Vagina (tissue), 2 donors: ENCODE data around the gene MUS81. TPM values are rescaled to one million over a fixed set of nuclear protein-coding genes. Genes with fewer than 3 reads are reported as not detected.

Experiments
- DNase-seq, 2 donors: peaks; one replicate each; pipeline ENCODE4 v3.0.0-alpha.2; 2017; ENCODE audit errors: extremely low spot score in 2 of 2
- H3K27ac ChIP-seq: fragments of 200-600 bp; sonication (generic); one replicate; pipeline ENCODE4 v1.5.1; 2019
- H3K27me3 ChIP-seq: fragments of 200-600 bp; sonication (generic); one replicate; pipeline ENCODE4 v1.5.1; 2019
- H3K36me3 ChIP-seq, 2 donors: fragments of 200-600 bp; sonication (generic); one replicate each; pipeline ENCODE4 v1.5.1; 2017 to 2019
- H3K4me1 ChIP-seq: fragments of 200-600 bp; sonication (generic); one replicate; pipeline ENCODE4 v1.5.1; 2019
- H3K4me3 ChIP-seq, 2 donors: fragments of 200-600 bp; sonication (generic); 1 replicate in 1 of 2; 2 replicates in 1 of 2; pipeline ENCODE4 v1.5.1; 2016 to 2019
- H3K9me3 ChIP-seq: fragments of 200-600 bp; sonication (generic); one replicate; pipeline ENCODE4 v1.5.1; 2019
- POLR2A ChIP-seq, 2 donors: fragments of 450-650 bp; IDR thresholded peaks; one replicate each; pipeline ENCODE4 v1.6.1; 2017; ENCODE audit warnings: antibody characterized with exemption in 2 of 2, mild to moderate bottlenecking in 2 of 2, moderate library complexity in 2 of 2
- POLR2AphosphoS5 ChIP-seq, 2 donors: sonication (generic); formaldehyde crosslinking; IDR thresholded peaks; one replicate each; pipeline ENCODE4 v1.9.0; 2017; ENCODE audit warnings: antibody characterized with exemption in 2 of 2, mild to moderate bottlenecking in 2 of 2, low read depth in 1 of 2; ENCODE audit not compliant: insufficient read depth in 1 of 2
- intact Hi-C: fragments of 100-400 bp; cut with DNase I; formaldehyde crosslinking; loops from one replicate; pipeline ENCODE4 v1.15.1; 2023
- total RNA-seq: library from RNA; depleted of rRNA; stranded (reverse); fragments of >200 nt; gene quantifications from one replicate; pipeline ENCODE4 v1.2.3, GENCODE V29; 2016
- TF ChIP-seq, protein P1 (sequence below), 3 experiments: fragments of 450-650 bp in 2 of 3; fragments of 200-600 bp in 1 of 3; sonication (generic) in 1 of 3; IDR thresholded peaks; one replicate each; pipeline ENCODE4 v1.5.1; 2017 to 2019; ENCODE audit warnings: antibody characterized with exemption in 3 of 3, mild to moderate bottlenecking in 2 of 3, moderate library complexity in 2 of 3

Gene MUS81
- total RNA-seq, 1 donor from 2014 or later, result 48.9 TPM

GRCh38 chr11:65849366-65849765, 10.9 kb upstream of the MUS81 start:
- peaks cover 0 to 30% of the 10 kb centered on the region in 2 donors for H3K36me3 ChIP-seq
- no peak for DNase-seq
- no peak overlapping the region for H3K27ac ChIP-seq
- intact Hi-C loops, result loop anchor here (10.0 kb wide), 1 partner anchor 1835 kb away; no protein-coding TSS in a partner anchor
- no peaks in the 10 kb centered on the region for H3K27me3 ChIP-seq
- H3K4me1 ChIP-seq, result no peaks in the 10 kb centered on the region
- H3K9me3 ChIP-seq, result no peaks in the 10 kb centered on the region
- H3K4me3 ChIP-seq, result no peak overlapping the region
- TF ChIP-seq POLR2AphosphoS5 (IDR thresholded peaks at IDR 0.05; ENCODE audit: insufficient read depth in 1 of 2, low read depth in 1 of 2) (no peak), POLR2A (IDR thresholded peaks at IDR 0.05) (no peak)
- TF ChIP-seq, protein P1, sequence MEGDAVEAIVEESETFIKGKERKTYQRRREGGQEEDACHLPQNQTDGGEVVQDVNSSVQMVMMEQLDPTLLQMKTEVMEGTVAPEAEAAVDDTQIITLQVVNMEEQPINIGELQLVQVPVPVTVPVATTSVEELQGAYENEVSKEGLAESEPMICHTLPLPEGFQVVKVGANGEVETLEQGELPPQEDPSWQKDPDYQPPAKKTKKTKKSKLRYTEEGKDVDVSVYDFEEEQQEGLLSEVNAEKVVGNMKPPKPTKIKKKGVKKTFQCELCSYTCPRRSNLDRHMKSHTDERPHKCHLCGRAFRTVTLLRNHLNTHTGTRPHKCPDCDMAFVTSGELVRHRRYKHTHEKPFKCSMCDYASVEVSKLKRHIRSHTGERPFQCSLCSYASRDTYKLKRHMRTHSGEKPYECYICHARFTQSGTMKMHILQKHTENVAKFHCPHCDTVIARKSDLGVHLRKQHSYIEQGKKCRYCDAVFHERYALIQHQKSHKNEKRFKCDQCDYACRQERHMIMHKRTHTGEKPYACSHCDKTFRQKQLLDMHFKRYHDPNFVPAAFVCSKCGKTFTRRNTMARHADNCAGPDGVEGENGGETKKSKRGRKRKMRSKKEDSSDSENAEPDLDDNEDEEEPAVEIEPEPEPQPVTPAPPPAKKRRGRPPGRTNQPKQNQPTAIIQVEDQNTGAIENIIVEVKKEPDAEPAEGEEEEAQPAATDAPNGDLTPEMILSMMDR (IDR thresholded peaks at IDR 0.05), result no peak

GRCh38 chr11:65849771-65850216, 10.4 kb upstream of the MUS81 start:
- H3K36me3 ChIP-seq, result peaks cover 0 to 34% of the 10 kb centered on the region in 2 donors
- DNase-seq, result no peak
- intact Hi-C loops, result loop anchor here (10.0 kb wide), 1 partner anchor 1835 kb away; no protein-coding TSS in a partner anchor
- no peak overlapping the region for H3K4me3 ChIP-seq
- no peaks in the 10 kb centered on the region for H3K9me3 ChIP-seq
- H3K27me3 ChIP-seq, result no peaks in the 10 kb centered on the region
- TF ChIP-seq, protein P1 (IDR thresholded peaks at IDR 0.05), result no peak
- TF ChIP-seq POLR2AphosphoS5 (IDR thresholded peaks at IDR 0.05; ENCODE audit: insufficient read depth in 1 of 2, low read depth in 1 of 2), result no peak
- TF ChIP-seq POLR2A (IDR thresholded peaks at IDR 0.05), result no peak
- no peak overlapping the region for H3K27ac ChIP-seq
- no peaks in the 10 kb centered on the region for H3K4me1 ChIP-seq

GRCh38 chr11:65850217-65851082, 9.8 kb upstream of the MUS81 start:
- no peak overlapping the region for H3K27ac ChIP-seq
- H3K36me3 ChIP-seq, result peaks cover 0 to 41% of the 10 kb centered on the region in 2 donors
- TF ChIP-seq POLR2AphosphoS5 (IDR thresholded peaks at IDR 0.05; ENCODE audit: insufficient read depth in 1 of 2, low read depth in 1 of 2) (no peak), POLR2A (IDR thresholded peaks at IDR 0.05) (no peak)
- TF ChIP-seq, protein P1 (IDR thresholded peaks at IDR 0.05), result no peak
- intact Hi-C loops, result no loop called here
- H3K27me3 ChIP-seq, result no peaks in the 10 kb centered on the region
- no peak overlapping the region for H3K4me3 ChIP-seq
- peaks cover 4% of the 10 kb centered on the region for H3K4me1 ChIP-seq
- no peaks in the 10 kb centered on the region for H3K9me3 ChIP-seq
- no peak for DNase-seq

GRCh38 chr11:65851083-65851579, 9.1 kb upstream of the MUS81 start:
- H3K4me1 ChIP-seq, result peaks cover 11% of the 10 kb centered on the region
- no peak overlapping the region for H3K27ac ChIP-seq
- no peak overlapping the region for H3K4me3 ChIP-seq
- TF ChIP-seq, protein P1 (IDR thresholded peaks at IDR 0.05), result peak in 1 of 3 experiments; percentile 8
- no peak for TF ChIP-seq POLR2AphosphoS5 (IDR thresholded peaks at IDR 0.05; ENCODE audit: insufficient read depth in 1 of 2, low read depth in 1 of 2)
- no peak for TF ChIP-seq POLR2A (IDR thresholded peaks at IDR 0.05)
- intact Hi-C loops, result no loop called here
- H3K36me3 ChIP-seq, result peaks cover 0 to 47% of the 10 kb centered on the region in 2 donors
- no peak for DNase-seq
- H3K9me3 ChIP-seq, result no peaks in the 10 kb centered on the region
- no peaks in the 10 kb centered on the region for H3K27me3 ChIP-seq
